Stimulated activated CD8-positive, alpha-beta memory T cell treated with anti-CD3 and anti-CD28 coated beads, Interleukin-7, amount 100 ng/mL, for 24 hours (primary cell): ENCODE results near the gene GAS6.
A peak's percentile ranks its signal among the peaks of the same experiment; 100 is the strongest.

Experiments
- DNase-seq: peaks from one replicate; pipeline ENCODE4 v3.0.0-alpha.2; 2020; ENCODE audit warnings: low read depth

The GAS6 gene

GRCh38 chr13:113819731-113820715 lies 43.9 kb downstream of the GAS6 start:
- DNase-seq, result no peak

- DNase-seq, result no peak
These were observed 44.5 kb downstream of the GAS6 start for GRCh38 chr13:113819341-113819730.

- no peak for DNase-seq
These were observed 45.1 kb downstream of the GAS6 start for GRCh38 chr13:113818700-113819295.

GRCh38 chr13:113817860-113818691 lies 45.8 kb downstream of the GAS6 start:
- DNase-seq, result no peak

- peak; percentile 59 for DNase-seq
These were observed 46.7 kb downstream of the GAS6 start for GRCh38 chr13:113816946-113817859.

GRCh38 chr13:113816254-113816929 lies 47.5 kb downstream of the GAS6 start:
- no peak for DNase-seq

GRCh38 chr13:113815151-113816058 lies 48.5 kb downstream of the GAS6 start:
- DNase-seq, result no peak

GRCh38 chr13:113814435-113814821 lies 49.4 kb downstream of the GAS6 start:
- DNase-seq, result no peak

GRCh38 chr13:113813749-113814434 lies 50.0 kb downstream of the GAS6 start:
- DNase-seq, result no peak

- DNase-seq, result no peak
These were observed 50.7 kb downstream of the GAS6 start for GRCh38 chr13:113813070-113813748.

GRCh38 chr13:113812178-113813040 lies 51.5 kb downstream of the GAS6 start:
- no peak for DNase-seq

- no peak for DNase-seq
These were observed 52.6 kb downstream of the GAS6 start for GRCh38 chr13:113811081-113811928.

- no peak for DNase-seq
These were observed 53.2 kb downstream of the GAS6 start for GRCh38 chr13:113810640-113811039.

- no peak for DNase-seq
These were observed 53.9 kb downstream of the GAS6 start for GRCh38 chr13:113809934-113810333.

GRCh38 chr13:113808058-113808834 lies 55.6 kb downstream of the GAS6 start:
- DNase-seq, result no peak

- no peak for DNase-seq
These were observed 57.4 kb downstream of the GAS6 start for GRCh38 chr13:113806526-113806925.
